ENCODE data around the gene SELENOM.
A peak's percentile ranks its signal among the peaks of the same experiment; 100 is the strongest.

SELENOM gene

GRCh38 chr22:31133911-31134310 lies 26.5 kb upstream of the SELENOM start:
- Histone ChIP-seq H3K27me3 (ENCODE audit: insufficient read depth, low read length, poor library complexity) (no peaks in the 10 kb centered on the region), H3K4me2 (ENCODE audit: low read length) (no peak overlapping the region), H3K36me3 (ENCODE audit: control insufficient read depth, insufficient read depth, low read length) (peaks cover 3% of the 10 kb centered on the region), H2AK5ac (ENCODE audit: low read length) (no peak overlapping the region), H3K4me3 (ENCODE audit: low read length) (no peak overlapping the region), H3K23ac (ENCODE audit: low read length) (no peak overlapping the region), H4K5ac (ENCODE audit: low read length) (no peak overlapping the region), H3K4me1 (ENCODE audit: control insufficient read depth, low read depth, low read length) (no peaks in the 10 kb centered on the region), H3K79me2 (ENCODE audit: control insufficient read depth, insufficient read depth, low read length) (peaks cover 4% of the 10 kb centered on the region), H4K8ac (ENCODE audit: low read depth, low read length) (no peak overlapping the region), H3K56ac (ENCODE audit: low read length) (no peak overlapping the region), H3K79me1 (ENCODE audit: low read length) (peaks cover 5% of the 10 kb centered on the region), H2BK5ac (ENCODE audit: low read length) (no peak overlapping the region), H3K27ac (ENCODE audit: low read depth, low read length) (no peak overlapping the region), H2BK15ac (replicated peaks; ENCODE audit: low read depth) (no peak overlapping the region), H3K4ac (ENCODE audit: low read depth, low read length) (no peak overlapping the region), H3K9ac (ENCODE audit: low read length) (no peak overlapping the region), H3K18ac (ENCODE audit: low read length) (no peak overlapping the region), H2BK120ac (ENCODE audit: low read depth, low read length) (no peak overlapping the region)
- DNase-seq = no peak
- whole genome bisulfite sequencing (ENCODE audit: extremely low coverage, insufficient coverage, low lambda C conversion rate) = no CpG with 5 or more reads among the region's 19 CpGs

DNA sequence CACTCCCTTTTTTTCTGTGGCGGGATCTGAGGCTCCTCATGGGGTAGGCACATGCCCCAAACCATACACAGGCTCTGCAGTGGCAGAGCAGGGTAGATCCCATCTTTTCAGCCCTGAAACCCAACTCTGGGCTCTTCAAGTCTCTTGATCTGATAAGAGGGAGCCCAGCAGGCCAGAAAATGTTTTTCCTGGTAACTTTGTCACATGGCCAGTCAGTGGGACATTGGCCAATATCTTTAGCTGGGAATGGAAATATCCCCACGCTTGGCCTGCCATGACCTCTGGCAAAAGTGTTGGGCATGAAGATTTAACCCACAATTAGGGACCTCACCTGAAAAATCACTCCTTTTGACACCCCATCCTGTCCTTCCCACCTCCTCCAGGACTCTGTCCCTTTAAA lies 23.5 kb upstream of the SELENOM start:
- Histone ChIP-seq H3K27ac (ENCODE audit: low read depth, low read length) (no peak overlapping the region), H2AK5ac (ENCODE audit: low read length) (no peak overlapping the region), H2BK5ac (ENCODE audit: low read length) (no peak overlapping the region), H3K56ac (ENCODE audit: low read length) (no peak overlapping the region), H3K4me1 (ENCODE audit: control insufficient read depth, low read depth, low read length) (no peaks in the 10 kb centered on the region), H3K18ac (ENCODE audit: low read length) (no peak overlapping the region), H3K4ac (ENCODE audit: low read depth, low read length) (no peak overlapping the region), H3K9ac (ENCODE audit: low read length) (no peak overlapping the region), H3K4me3 (ENCODE audit: low read length) (no peak overlapping the region), H3K27me3 (ENCODE audit: insufficient read depth, low read length, poor library complexity) (no peaks in the 10 kb centered on the region), H3K4me2 (ENCODE audit: low read length) (no peak overlapping the region), H3K79me2 (ENCODE audit: control insufficient read depth, insufficient read depth, low read length) (no peaks in the 10 kb centered on the region), H3K23ac (ENCODE audit: low read length) (no peak overlapping the region), H2BK120ac (ENCODE audit: low read depth, low read length) (no peak overlapping the region), H2BK15ac (replicated peaks; ENCODE audit: low read depth) (no peak overlapping the region), H4K5ac (ENCODE audit: low read length) (no peak overlapping the region), H3K36me3 (ENCODE audit: control insufficient read depth, insufficient read depth, low read length) (peaks cover 3% of the 10 kb centered on the region), H3K79me1 (ENCODE audit: low read length) (no peaks in the 10 kb centered on the region), H4K8ac (ENCODE audit: low read depth, low read length) (no peak overlapping the region)
- no CpG with 5 or more reads among the region's 2 CpGs for WGBS (ENCODE audit: extremely low coverage, insufficient coverage, low lambda C conversion rate)
- no peak for DNase-seq

- no CpG with 5 or more reads among the region's 7 CpGs for WGBS (ENCODE audit: extremely low coverage, insufficient coverage, low lambda C conversion rate)
- no peak overlapping the region for H4K5ac ChIP-seq (ENCODE audit: low read length)
These were observed 20.8 kb upstream of the SELENOM start for GRCh38 chr22:31128156-31128555.

GRCh38 chr22:31127181-31127772 lies 19.9 kb upstream of the SELENOM start:
- Histone ChIP-seq H3K18ac (ENCODE audit: low read length) (no peak overlapping the region), H3K4me3 (ENCODE audit: low read length) (no peak overlapping the region), H4K5ac (ENCODE audit: low read length) (no peak overlapping the region), H3K27me3 (ENCODE audit: insufficient read depth, low read length, poor library complexity) (no peaks in the 10 kb centered on the region), H3K79me1 (ENCODE audit: low read length) (no peaks in the 10 kb centered on the region), H2BK5ac (ENCODE audit: low read length) (no peak overlapping the region), H3K4me2 (ENCODE audit: low read length) (peak overlapping the region; percentile 33), H2BK120ac (ENCODE audit: low read depth, low read length) (no peak overlapping the region), H3K4me1 (ENCODE audit: control insufficient read depth, low read depth, low read length) (no peaks in the 10 kb centered on the region), H3K36me3 (ENCODE audit: control insufficient read depth, insufficient read depth, low read length) (no peaks in the 10 kb centered on the region), H4K8ac (ENCODE audit: low read depth, low read length) (no peak overlapping the region), H3K56ac (ENCODE audit: low read length) (peak overlapping the region; percentile 75), H2AK5ac (ENCODE audit: low read length) (no peak overlapping the region), H3K79me2 (ENCODE audit: control insufficient read depth, insufficient read depth, low read length) (no peaks in the 10 kb centered on the region), H3K27ac (ENCODE audit: low read depth, low read length) (no peak overlapping the region), H3K9ac (ENCODE audit: low read length) (peak overlapping the region; percentile 21), H3K23ac (ENCODE audit: low read length) (no peak overlapping the region), H2BK15ac (replicated peaks; ENCODE audit: low read depth) (no peak overlapping the region), H3K4ac (ENCODE audit: low read depth, low read length) (no peak overlapping the region)
- WGBS (ENCODE audit: extremely low coverage, insufficient coverage, low lambda C conversion rate) = no CpG with 5 or more reads among the region's 19 CpGs
- DNase-seq = peak; percentile 83

More at GRCh38 chr22:31128156-31128555, 20.8 kb upstream of the SELENOM start:
- H3K4me1 ChIP-seq (ENCODE audit: control insufficient read depth, low read depth, low read length) = no peaks in the 10 kb centered on the region
- H3K4ac ChIP-seq (ENCODE audit: low read depth, low read length) = no peak overlapping the region
- H3K4me2 ChIP-seq (ENCODE audit: low read length) = no peak overlapping the region
- DNase-seq = no peak
- no peak overlapping the region for H3K56ac ChIP-seq (ENCODE audit: low read length)
- no peak overlapping the region for H3K4me3 ChIP-seq (ENCODE audit: low read length)
- no peak overlapping the region for H2BK5ac ChIP-seq (ENCODE audit: low read length)
- H3K27me3 ChIP-seq (ENCODE audit: insufficient read depth, low read length, poor library complexity) = no peaks in the 10 kb centered on the region
- H2AK5ac ChIP-seq (ENCODE audit: low read length) = no peak overlapping the region
- H2BK120ac ChIP-seq (ENCODE audit: low read depth, low read length) = no peak overlapping the region
- no peak overlapping the region for H3K18ac ChIP-seq (ENCODE audit: low read length)
- H4K8ac ChIP-seq (ENCODE audit: low read depth, low read length) = no peak overlapping the region
- H3K79me1 ChIP-seq (ENCODE audit: low read length) = no peaks in the 10 kb centered on the region
- H3K36me3 ChIP-seq (ENCODE audit: control insufficient read depth, insufficient read depth, low read length) = no peaks in the 10 kb centered on the region
- H3K79me2 ChIP-seq (ENCODE audit: control insufficient read depth, insufficient read depth, low read length) = no peaks in the 10 kb centered on the region
- no peak overlapping the region for H3K9ac ChIP-seq (ENCODE audit: low read length)
- H3K23ac ChIP-seq (ENCODE audit: low read length) = no peak overlapping the region
- no peak overlapping the region for H3K27ac ChIP-seq (ENCODE audit: low read depth, low read length)
- no peak overlapping the region for H2BK15ac ChIP-seq (replicated peaks; ENCODE audit: low read depth)

GRCh38 chr22:31126869-31127175 lies 19.5 kb upstream of the SELENOM start:
- no CpG with 5 or more reads among the region's 13 CpGs for WGBS (ENCODE audit: extremely low coverage, insufficient coverage, low lambda C conversion rate)
- H3K4ac ChIP-seq (ENCODE audit: low read depth, low read length) = no peak overlapping the region

More at GRCh38 chr22:31126869-31127175, 19.5 kb upstream of the SELENOM start:
- Histone ChIP-seq H3K79me1 (ENCODE audit: low read length) (no peaks in the 10 kb centered on the region), H4K5ac (ENCODE audit: low read length) (no peak overlapping the region), H3K9ac (ENCODE audit: low read length) (no peak overlapping the region), H2BK5ac (ENCODE audit: low read length) (no peak overlapping the region), H4K8ac (ENCODE audit: low read depth, low read length) (no peak overlapping the region), H3K4me2 (ENCODE audit: low read length) (no peak overlapping the region), H3K27me3 (ENCODE audit: insufficient read depth, low read length, poor library complexity) (no peaks in the 10 kb centered on the region), H3K56ac (ENCODE audit: low read length) (peak overlapping the region; percentile 75), H3K23ac (ENCODE audit: low read length) (no peak overlapping the region), H3K4me3 (ENCODE audit: low read length) (no peak overlapping the region), H2BK15ac (replicated peaks; ENCODE audit: low read depth) (no peak overlapping the region), H3K27ac (ENCODE audit: low read depth, low read length) (no peak overlapping the region), H2AK5ac (ENCODE audit: low read length) (no peak overlapping the region), H3K4me1 (ENCODE audit: control insufficient read depth, low read depth, low read length) (no peaks in the 10 kb centered on the region), H3K36me3 (ENCODE audit: control insufficient read depth, insufficient read depth, low read length) (no peaks in the 10 kb centered on the region), H2BK120ac (ENCODE audit: low read depth, low read length) (no peak overlapping the region), H3K79me2 (ENCODE audit: control insufficient read depth, insufficient read depth, low read length) (no peaks in the 10 kb centered on the region), H3K18ac (ENCODE audit: low read length) (no peak overlapping the region)
- no peak for DNase-seq
